GM18870 (cell line): ENCODE measurements around the gene GTF2H3.

Experiments
- ATAC-seq: cut with Tn5 transposase; IDR thresholded peaks from one replicate; pipeline ENCODE4 v1.9.1; 2021; ENCODE audit warnings: moderate library complexity; ENCODE audit not compliant: unreplicated experiment

GTF2H3 gene

DNA sequence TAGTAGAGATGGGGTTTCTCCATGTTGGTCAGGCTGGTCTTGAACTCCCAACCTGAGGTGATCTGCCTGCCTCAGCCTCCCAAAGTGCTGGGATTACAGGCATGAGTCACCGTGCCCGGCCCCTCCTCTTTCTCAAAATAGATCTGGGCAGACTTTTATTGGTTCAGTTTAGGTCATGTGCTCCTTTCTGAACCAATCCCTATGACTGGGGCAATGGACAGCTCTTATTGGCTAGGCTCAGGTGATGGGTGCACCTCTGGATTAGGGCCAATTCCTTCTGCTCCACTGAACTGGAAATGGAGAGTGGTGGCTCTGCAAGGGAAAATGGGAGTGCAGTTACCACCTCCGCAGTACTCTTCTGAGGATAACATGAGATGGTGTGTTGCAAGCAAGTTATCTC is 72.3 kb downstream of the GTF2H3 start:
- no peak for ATAC-seq

DNA sequence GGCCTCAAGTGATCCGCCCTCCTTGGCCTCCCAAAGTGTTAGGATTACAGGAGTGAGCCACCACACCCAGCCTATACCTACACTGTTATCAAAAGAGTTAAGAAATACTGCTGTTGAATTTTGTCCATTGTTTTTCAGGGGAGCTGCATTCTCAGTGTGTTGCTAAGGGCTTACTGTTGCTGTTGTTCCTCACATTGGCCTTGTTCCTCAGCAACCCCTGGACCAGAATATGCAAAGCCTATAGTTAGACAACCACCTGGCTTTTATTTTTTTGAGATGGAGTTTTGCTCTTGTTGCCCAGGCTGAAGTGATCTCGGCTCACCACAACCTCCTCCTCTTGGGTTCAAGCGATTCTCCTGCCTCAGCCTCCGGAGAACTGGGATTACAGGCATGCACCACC is 73.8 kb downstream of the GTF2H3 start:
- ATAC-seq, result no peak
